K562 (cell line): ENCODE measurements around the gene CABP4. TPM values are rescaled to one million over a fixed set of nuclear protein-coding genes. Genes with fewer than 3 reads are reported as not detected.

ENCODE experiments used
- CBX3 ChIP-seq, 2 experiments: IDR thresholded peaks; 1 replicate in 1 of 2; 2 replicates in 1 of 2; pipeline ENCODE4 v1.6.1; 2012; ENCODE audit warnings: inconsistent platforms in 2 of 2, low read length in 2 of 2, borderline replicate concordance in 1 of 2, control low read depth in 1 of 2
- COPS2 ChIP-seq: fragments of 450-650 bp; conservative IDR thresholded peaks from 2 replicates; pipeline ENCODE4 v1.6.1; 2016; ENCODE audit warnings: mild to moderate bottlenecking, moderate library complexity
- E2F6 ChIP-seq, 2 experiments: IDR thresholded peaks; 2 replicates each; pipeline ENCODE4 v1.6.1; 2011; ENCODE audit warnings: borderline replicate concordance in 1 of 2, control low read depth in 1 of 2, low read depth in 1 of 2, low read length in 1 of 2, mild to moderate bottlenecking in 1 of 2, mixed read lengths in 1 of 2, moderate library complexity in 1 of 2; ENCODE audit not compliant: insufficient read depth in 1 of 2, insufficient read length in 1 of 2, poor library complexity in 1 of 2, severe bottlenecking in 1 of 2; ENCODE audit errors: extremely low read depth in 1 of 2
- GTF2E2 ChIP-seq: fragments of 200-800 bp; sonication (Bioruptor generic); IDR thresholded peaks from 2 replicates; pipeline ENCODE4 v1.6.1; 2016; ENCODE audit warnings: missing genetic modification characterization, missing compliant biosample characterization
- GTF2F1 ChIP-seq: IDR thresholded peaks from 2 replicates; pipeline ENCODE4 v1.6.1; 2011; ENCODE audit warnings: low read depth, low read length, improper control_type of control experiment
- HOMEZ ChIP-seq: fragments of 250-450 bp; sonication (Bioruptor Pico); IDR thresholded peaks from 2 replicates; pipeline ENCODE4 v1.4.0; 2020; ENCODE audit warnings: mild to moderate bottlenecking, moderate library complexity
- KAT8 ChIP-seq: fragments of 450-650 bp; IDR thresholded peaks from 2 replicates; pipeline ENCODE4 v1.6.1; 2016; ENCODE audit warnings: low read depth, mild to moderate bottlenecking
- MTA3 ChIP-seq: fragments of 450-650 bp; formaldehyde crosslinking; IDR thresholded peaks from 2 replicates; pipeline ENCODE4 v1.6.1; 2017; ENCODE audit warnings: mild to moderate bottlenecking, borderline replicate concordance
- NCOA6 ChIP-seq: fragments of 450-650 bp; IDR thresholded peaks from 2 replicates; pipeline ENCODE4 v1.6.1; 2017; ENCODE audit warnings: mild to moderate bottlenecking
- PTRF ChIP-seq: fragments of 450-650 bp; IDR thresholded peaks from 2 replicates; pipeline ENCODE4 v1.6.1; 2016; ENCODE audit warnings: mild to moderate bottlenecking, missing genetic modification characterization, missing compliant biosample characterization
- RCOR1 ChIP-seq, 2 experiments: IDR thresholded peaks; 2 replicates each; pipeline ENCODE4 v1.6.1; 2012; ENCODE audit warnings: low read depth in 2 of 2, low read length in 2 of 2, borderline replicate concordance in 1 of 2, improper control_type of control experiment in 1 of 2
- RFX5 ChIP-seq: IDR thresholded peaks from 2 replicates; pipeline ENCODE4 v1.6.1; 2011; ENCODE audit warnings: low read depth, mild to moderate bottlenecking, improper control_type of control experiment, low read length
- SAP30 ChIP-seq: fragments of 200-600 bp; sonication (generic); IDR thresholded peaks from 2 replicates; pipeline ENCODE4 v1.6.1; 2012; ENCODE audit warnings: borderline replicate concordance, low read depth, mild to moderate bottlenecking, moderate library complexity, low read length, control low read depth, inconsistent platforms; ENCODE audit not compliant: insufficient read depth, poor library complexity, severe bottlenecking
- SMAD3 ChIP-seq: fragments of 450-650 bp; formaldehyde crosslinking; conservative IDR thresholded peaks from 2 replicates; pipeline ENCODE4 v1.4.0; 2020; ENCODE audit warnings: mild to moderate bottlenecking
- THAP7 ChIP-seq: fragments of 250-450 bp; sonication (Bioruptor Pico); IDR thresholded peaks from 2 replicates; pipeline ENCODE4 v1.5.0; 2021
- ZBTB2 ChIP-seq: fragments of 450-650 bp; IDR thresholded peaks from 2 replicates; pipeline ENCODE4 v1.6.1; 2016; ENCODE audit warnings: antibody characterized with exemption
- ZFX ChIP-seq: sonication (generic); formaldehyde crosslinking; IDR thresholded peaks from 2 replicates; pipeline ENCODE4 v1.8.0; 2022; ENCODE audit warnings: mild to moderate bottlenecking, missing genetic modification reagents, moderate library complexity
- ZNF274 ChIP-seq: IDR thresholded peaks from 2 replicates; pipeline ENCODE4 v1.6.1; 2011; ENCODE audit warnings: low read depth, mild to moderate bottlenecking, low read length, moderate library complexity, borderline replicate concordance
- ZNF780A ChIP-seq: fragments of 250-450 bp; sonication (Bioruptor Pico); IDR thresholded peaks from 2 replicates; pipeline ENCODE4 v1.5.0; 2021; ENCODE audit warnings: mild to moderate bottlenecking
- polyA plus RNA-seq, 8 experiments: library from polyadenylated mRNA; depleted of rRNA in 4 of 8; stranded (reverse) in 5 of 8; unstranded in 3 of 8; fragments of >200 nt; fragmentation: Nextera tagmentation in 2 of 8; fragmentation: Illumina TruSeq in 1 of 8; extraction: Ambion mirVana in 2 of 8; extraction: Trizol in 1 of 8; gene quantifications; 2 replicates each; pipeline versions ENCODE4 v1.2.1 to v1.2.3, GENCODE V29; 2011 to 2014; ENCODE audit warnings: inconsistent platforms in 1 of 8, missing spikeins in 1 of 8
- total RNA-seq, 7 experiments: library from RNA; depleted of rRNA in 6 of 7; stranded (reverse); fragments of >200 nt in 6 of 7; fragmentation: Illumina TruSeq in 2 of 7; extraction: Trizol in 2 of 7; gene quantifications; 2 replicates each; pipeline versions ENCODE4 v1.2.1 to v1.2.3, GENCODE V29; 2011 to 2021; ENCODE audit warnings: low replicate concordance in 1 of 7

The CABP4 gene
- total and polyA plus RNA-seq, 9 of the 15 experiments (the other 6 are each of a cell fraction or from before 2014, with no cell fraction given) = 0.11 TPM; not detected in 8

- no peak for TF ChIP-seq GTF2E2 (tag)
- TF ChIP-seq ZNF780A (CRISPR knock-in tag) = no peak
- TF ChIP-seq ZFX (CRISPR knock-in tag) = no peak; the same call in 1 of the 2 replicates
- TF ChIP-seq SAP30 = peak; percentile 75
- no peak for TF ChIP-seq CBX3 (IDR thresholded peaks at IDR 0.05; ENCODE audit: borderline replicate concordance in 1 of 2, low read length in 2 of 2)
- no peak for TF ChIP-seq NCOA6
- no peak for TF ChIP-seq RCOR1 (IDR thresholded peaks at IDR 0.05; ENCODE audit: borderline replicate concordance in 1 of 2, low read depth in 2 of 2, low read length in 2 of 2)
- no peak for TF ChIP-seq COPS2
- no peak for TF ChIP-seq RFX5
- no peak for TF ChIP-seq GTF2F1
- 0 out of 2 replicates have a peak, but pooled peaks have one; percentile 5 for TF ChIP-seq ZBTB2
- no peak for TF ChIP-seq THAP7 (CRISPR knock-in tag)
- no peak for TF ChIP-seq MTA3
- TF ChIP-seq KAT8 = no peak
- no peak for TF ChIP-seq HOMEZ
- no peak for TF ChIP-seq PTRF
- no peak for TF ChIP-seq ZNF274
- TF ChIP-seq SMAD3 (CRISPR knock-in tag) = no peak
- peak; percentile 24 to 71 for TF ChIP-seq E2F6 (IDR thresholded peaks at IDR 0.05; ENCODE audit: borderline replicate concordance in 1 of 2, extremely low read depth in 1 of 2, insufficient read depth in 1 of 2, insufficient read length in 1 of 2, low read depth in 1 of 2, low read length in 1 of 2, poor library complexity in 1 of 2, severe bottlenecking in 1 of 2)
Observed at GRCh38 chr11:67504950-67505581, 49.9 kb downstream of the CABP4 start, which contains the start of gene PITPNM1 (continued).
